Measurements from ENCODE around the gene PRR20C.
"Not testable (repeated sequence)": the region's sequence is repeated elsewhere in the genome, so short reads cannot be mapped to it uniquely, and the experiment has no call there.

The PRR20C gene

GRCh38 chr13:57153761-57154160 is at the start of gene PRR20C:
PRR20C (plus strand) TSS chr13:57154061; CDS start chr13:57154448, 387 bp downstream.
- DNase-seq = not testable (repeated sequence)

DNA sequence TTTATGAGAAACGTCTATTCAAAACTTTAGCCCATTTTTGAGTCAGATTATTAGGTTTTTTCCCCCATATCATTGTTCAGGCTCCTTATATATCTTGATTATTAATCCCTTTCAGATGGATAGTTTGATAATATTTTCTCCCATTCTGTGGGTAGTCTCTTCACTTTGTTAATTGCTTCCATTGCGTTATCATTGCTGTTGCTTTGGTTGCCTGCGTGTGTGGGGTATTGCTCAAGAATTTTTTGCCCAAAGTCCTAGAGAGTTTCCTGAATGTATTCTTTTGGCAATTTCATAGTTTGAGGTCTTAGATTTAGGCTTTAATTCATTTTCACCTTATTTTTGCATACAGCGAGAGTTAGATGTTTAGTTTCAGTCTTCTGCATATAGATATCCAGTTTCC is 38.9 kb upstream of the PRR20C start:
- no peak for DNase-seq

GRCh38 chr13:57123681-57124080 is 30.2 kb upstream of the PRR20C start:
- DNase-seq = no peak

DNA sequence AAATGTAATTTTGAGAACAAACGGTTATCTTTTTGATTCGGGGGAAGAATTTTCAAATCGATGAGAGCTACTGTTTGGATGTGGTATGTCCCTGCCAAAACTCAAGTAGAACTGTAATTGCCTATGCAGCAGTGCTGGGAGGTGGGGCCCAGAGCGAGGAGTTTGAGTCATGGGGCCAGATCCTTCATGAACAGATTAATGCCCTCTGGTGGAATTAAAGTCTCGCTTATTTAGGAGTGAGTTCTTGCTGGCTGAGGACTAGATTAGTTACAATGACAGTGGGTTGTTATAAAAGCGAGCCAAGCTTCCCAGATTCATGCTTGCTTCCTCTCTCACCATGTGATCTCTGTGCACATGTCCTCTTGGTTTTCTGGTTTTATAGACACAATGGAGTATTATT is 25.0 kb upstream of the PRR20C start:
- no peak for DNase-seq

GRCh38 chr13:57136093-57136492 is 17.8 kb upstream of the PRR20C start:
- no peak for DNase-seq

- no peak for DNase-seq
These were observed 16.3 kb upstream of the PRR20C start for GRCh38 chr13:57137585-57137984.

DNA sequence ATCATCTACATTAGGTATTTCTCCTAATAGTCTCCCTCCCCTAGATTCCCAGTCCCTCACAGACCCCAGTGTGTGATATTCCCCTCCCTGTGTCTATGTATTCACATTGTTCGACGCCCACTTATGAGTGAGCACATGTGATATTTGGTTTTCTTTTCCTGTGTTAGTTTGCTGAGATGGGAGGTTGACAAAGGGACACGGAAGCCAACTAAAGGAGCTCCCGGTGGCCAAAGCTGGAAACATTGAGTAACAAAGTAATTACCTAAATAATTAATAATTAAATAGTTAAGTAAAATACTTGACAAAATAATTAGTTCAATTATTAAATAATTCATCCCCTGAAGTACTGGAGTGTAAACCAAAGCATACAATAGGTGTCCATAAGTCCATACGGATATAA is 14.9 kb upstream of the PRR20C start:
- DNase-seq = no peak

DNA sequence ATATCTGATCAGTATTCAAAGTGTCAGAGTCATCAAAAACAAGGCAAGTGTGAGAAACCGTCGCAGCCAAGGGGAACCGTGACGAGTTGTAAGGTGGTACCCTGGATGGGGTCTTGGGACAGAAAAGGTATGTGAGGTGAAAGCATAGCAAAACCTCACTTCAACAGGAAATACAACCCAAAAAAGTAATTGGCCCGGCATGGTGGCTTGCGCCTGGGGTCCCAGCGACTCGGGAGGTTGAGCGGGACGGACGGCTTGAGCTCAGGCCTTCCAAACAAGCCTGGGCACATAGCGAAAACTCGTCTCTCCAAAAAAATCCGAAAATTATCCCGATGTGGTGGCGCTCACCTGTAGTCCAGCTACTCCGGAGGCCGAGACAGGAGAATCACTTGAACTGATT is 14.1 kb upstream of the PRR20C start:
- not testable (repeated sequence) for DNase-seq

DNA sequence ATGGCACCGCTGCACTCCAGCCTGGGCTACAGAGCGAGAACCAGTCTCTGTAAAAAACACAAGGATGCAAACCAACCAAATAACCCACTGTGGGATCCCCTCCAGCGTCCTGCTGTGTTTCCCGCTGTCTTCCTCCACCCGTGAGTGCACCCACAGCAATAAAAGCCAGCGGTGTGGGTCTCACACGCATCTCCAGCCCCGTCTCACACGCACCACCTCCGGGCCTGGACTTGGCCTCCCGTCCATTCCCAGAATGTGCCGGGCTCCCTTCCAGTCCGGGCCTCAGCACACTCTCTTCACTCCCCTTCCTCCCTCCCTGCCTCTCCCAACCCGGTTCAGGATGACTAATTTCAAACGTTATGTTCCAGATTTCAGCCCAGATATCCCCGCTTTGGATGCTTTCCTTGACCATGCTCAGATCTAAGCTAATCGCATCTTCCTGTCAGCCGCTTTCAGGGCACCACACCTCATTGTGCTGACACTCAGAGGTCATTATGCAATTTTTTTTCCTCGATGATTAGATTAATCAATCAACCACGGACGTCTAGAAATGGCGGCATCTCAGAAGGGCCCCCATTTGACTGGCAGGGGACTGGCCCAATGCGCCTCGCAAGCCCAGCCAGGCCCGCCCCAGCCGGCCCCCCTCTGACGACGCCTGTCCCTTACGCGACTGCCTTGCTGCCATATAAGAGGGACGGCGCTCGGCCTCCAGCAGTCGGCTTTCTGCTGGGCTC is 13.5 kb upstream of the PRR20C start, which contains the start of gene PRR20A:
TSS of gene PRR20A (plus strand) at position 684 of the 734 bp plus-strand sequence. CDS start 387 bp downstream, outside the sequence.
- DNase-seq = not testable (repeated sequence)

DNA sequence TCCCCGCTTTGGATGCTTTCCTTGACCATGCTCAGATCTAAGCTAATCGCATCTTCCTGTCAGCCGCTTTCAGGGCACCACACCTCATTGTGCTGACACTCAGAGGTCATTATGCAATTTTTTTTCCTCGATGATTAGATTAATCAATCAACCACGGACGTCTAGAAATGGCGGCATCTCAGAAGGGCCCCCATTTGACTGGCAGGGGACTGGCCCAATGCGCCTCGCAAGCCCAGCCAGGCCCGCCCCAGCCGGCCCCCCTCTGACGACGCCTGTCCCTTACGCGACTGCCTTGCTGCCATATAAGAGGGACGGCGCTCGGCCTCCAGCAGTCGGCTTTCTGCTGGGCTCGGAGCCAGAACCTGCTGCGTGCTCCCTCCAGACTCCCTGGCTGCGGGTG is 6.7 kb upstream of the PRR20C start, which contains the start of gene PRR20B:
TSS of gene PRR20B (plus strand) at position 301 of the 400 bp plus-strand sequence. CDS start 387 bp downstream, outside the sequence.
- DNase-seq = not testable (repeated sequence)

- not testable (repeated sequence) for DNase-seq
These were observed 5.8 kb upstream of the PRR20C start for GRCh38 chr13:57148106-57148505.

- not testable (repeated sequence) for DNase-seq
These were observed 6.5 kb downstream of the PRR20C start, which contains the start of gene PRR20D for GRCh38 chr13:57160332-57160731. PRR20D (plus strand) TSS chr13:57160632; CDS start chr13:57161019, 387 bp downstream.

DNA sequence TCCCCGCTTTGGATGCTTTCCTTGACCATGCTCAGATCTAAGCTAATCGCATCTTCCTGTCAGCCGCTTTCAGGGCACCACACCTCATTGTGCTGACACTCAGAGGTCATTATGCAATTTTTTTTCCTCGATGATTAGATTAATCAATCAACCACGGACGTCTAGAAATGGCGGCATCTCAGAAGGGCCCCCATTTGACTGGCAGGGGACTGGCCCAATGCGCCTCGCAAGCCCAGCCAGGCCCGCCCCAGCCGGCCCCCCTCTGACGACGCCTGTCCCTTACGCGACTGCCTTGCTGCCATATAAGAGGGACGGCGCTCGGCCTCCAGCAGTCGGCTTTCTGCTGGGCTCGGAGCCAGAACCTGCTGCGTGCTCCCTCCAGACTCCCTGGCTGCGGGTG is 13.0 kb downstream of the PRR20C start, which contains the start of gene PRR20E:
TSS of gene PRR20E (plus strand) at position 301 of the 400 bp plus-strand sequence. CDS start 387 bp downstream, outside the sequence.
- not testable (repeated sequence) for DNase-seq

DNA sequence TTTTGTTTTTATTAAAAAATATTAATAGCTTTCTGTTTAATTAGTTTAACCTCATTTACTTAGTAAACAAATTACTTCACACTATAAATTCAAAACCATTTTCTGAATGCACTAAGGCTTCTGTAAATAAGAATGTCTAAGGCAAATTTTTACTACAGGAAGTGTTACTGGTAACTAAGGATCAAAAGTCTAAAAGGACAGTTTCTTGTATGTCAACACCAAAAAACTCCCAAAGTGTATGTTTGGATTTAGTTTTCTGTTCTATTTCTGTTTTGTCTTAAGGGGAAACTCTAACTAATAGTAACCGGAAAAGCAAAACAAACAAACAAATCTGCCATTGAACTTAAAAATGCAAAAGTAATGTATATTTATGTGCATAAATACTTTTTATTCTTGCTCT is 37.8 kb downstream of the PRR20C start:
- no peak for DNase-seq

Data from activated CD8-positive, alpha-beta memory T cell treated with anti-CD3 and anti-CD28 coated beads for 24 hours (primary cell).